K562 (cell line): ENCODE results near the gene CLCNKB. TPM values are rescaled to one million over a fixed set of nuclear protein-coding genes. Genes with fewer than 3 reads are reported as not detected.

Source experiments
- CBX1 ChIP-seq: sonication (generic); IDR thresholded peaks from 2 replicates; pipeline ENCODE4 v1.6.1; 2016; ENCODE audit warnings: antibody characterized with exemption, low read depth, mild to moderate bottlenecking
- CEBPB ChIP-seq: fragments of 450-650 bp; IDR thresholded peaks from 2 replicates; pipeline ENCODE4 v1.6.1; 2016; ENCODE audit warnings: missing genetic modification characterization, missing compliant biosample characterization
- FOSL1 ChIP-seq: fragments of 200-800 bp; sonication (Bioruptor generic); conservative IDR thresholded peaks from 2 replicates; pipeline ENCODE4 v1.6.1; 2016; ENCODE audit warnings: missing genetic modification characterization, missing compliant biosample characterization
- IRF2 ChIP-seq: sonication (generic); formaldehyde crosslinking; IDR thresholded peaks from 2 replicates; pipeline ENCODE4 v1.8.1; 2022; ENCODE audit warnings: mild to moderate bottlenecking, missing genetic modification reagents
- MTF1 ChIP-seq: fragments of 250-450 bp; sonication (Bioruptor Pico); IDR thresholded peaks from 2 replicates; pipeline ENCODE4 v1.9.0; 2021; ENCODE audit warnings: moderate library complexity, mild to moderate bottlenecking, inconsistent platforms, borderline replicate concordance
- NFE2L1 ChIP-seq: fragments of 450-650 bp; IDR thresholded peaks from 2 replicates; pipeline ENCODE4 v1.6.1; 2016; ENCODE audit warnings: missing genetic modification characterization, low read depth, mild to moderate bottlenecking, missing compliant biosample characterization, moderate library complexity, borderline replicate concordance
- SMARCA5 ChIP-seq: fragments of 450-650 bp; IDR thresholded peaks from 2 replicates; pipeline ENCODE4 v1.6.1; 2016
- TAF1 ChIP-seq: IDR thresholded peaks from 2 replicates; pipeline ENCODE4 v1.6.1; 2011; ENCODE audit warnings: mild to moderate bottlenecking, low read length, moderate library complexity; ENCODE audit not compliant: insufficient read depth, control insufficient read depth, severe bottlenecking; ENCODE audit errors: extremely low read depth
- ZC3H11A ChIP-seq: IDR thresholded peaks from 2 replicates; pipeline ENCODE4 v1.6.1; 2012; ENCODE audit warnings: low read depth, low read length, improper control_type of control experiment
- ZNF121 ChIP-seq: sonication (generic); formaldehyde crosslinking; conservative IDR thresholded peaks from 2 replicates; pipeline ENCODE4 v1.8.0; 2022; ENCODE audit warnings: missing genetic modification reagents
- ZNF124 ChIP-seq: sonication (generic); formaldehyde crosslinking; IDR thresholded peaks from 2 replicates; pipeline ENCODE4 v1.8.1; 2022; ENCODE audit warnings: missing genetic modification reagents
- ZNF507 ChIP-seq: conservative IDR thresholded peaks from 2 replicates; pipeline ENCODE4 v1.6.1; 2017; ENCODE audit warnings: missing genetic modification characterization, missing compliant biosample characterization
- polyA plus RNA-seq, 8 experiments: library from polyadenylated mRNA; depleted of rRNA in 4 of 8; stranded (reverse) in 5 of 8; unstranded in 3 of 8; fragments of >200 nt; fragmentation: Nextera tagmentation in 2 of 8; fragmentation: Illumina TruSeq in 1 of 8; extraction: Ambion mirVana in 2 of 8; extraction: Trizol in 1 of 8; gene quantifications; 2 replicates each; pipeline versions ENCODE4 v1.2.1 to v1.2.3, GENCODE V29; 2011 to 2014; ENCODE audit warnings: inconsistent platforms in 1 of 8, missing spikeins in 1 of 8
- total RNA-seq, 7 experiments: library from RNA; depleted of rRNA in 6 of 7; stranded (reverse); fragments of >200 nt in 6 of 7; fragmentation: Illumina TruSeq in 2 of 7; extraction: Trizol in 2 of 7; gene quantifications; 2 replicates each; pipeline versions ENCODE4 v1.2.1 to v1.2.3, GENCODE V29; 2011 to 2021; ENCODE audit warnings: low replicate concordance in 1 of 7
- TF ChIP-seq, protein P1 (sequence below), 2 experiments: IDR thresholded peaks in 1 of 2; conservative IDR thresholded peaks in 1 of 2; 2 replicates each; pipeline ENCODE4 v1.6.1; 2016; ENCODE audit warnings: low read depth in 2 of 2, mild to moderate bottlenecking in 1 of 2, missing compliant biosample characterization in 1 of 2, missing genetic modification characterization in 1 of 2, moderate library complexity in 1 of 2
- TF ChIP-seq, protein P2 (sequence below): sonication (generic); formaldehyde crosslinking; IDR thresholded peaks from 2 replicates; pipeline ENCODE4 v1.8.0; 2023; ENCODE audit warnings: mild to moderate bottlenecking, missing genetic modification reagents
- TF ChIP-seq, protein P3 (sequence below): fragments of 450-650 bp; IDR thresholded peaks from 2 replicates; pipeline ENCODE4 v1.6.1; 2016
- TF ChIP-seq, protein P4 (sequence below): IDR thresholded peaks from 2 replicates; pipeline ENCODE4 v1.6.1; 2011; ENCODE audit warnings: borderline replicate concordance, low read depth, mild to moderate bottlenecking, moderate library complexity, low read length; ENCODE audit not compliant: insufficient read depth, poor library complexity, severe bottlenecking
- TF ChIP-seq, protein P5 (sequence below): sonication (generic); formaldehyde crosslinking; IDR thresholded peaks from 2 replicates; pipeline ENCODE4 v1.8.0; 2022; ENCODE audit warnings: mild to moderate bottlenecking, missing genetic modification reagents
- TF ChIP-seq, protein P6 (sequence below): fragments of 250-450 bp; sonication (Bioruptor Pico); IDR thresholded peaks from 2 replicates; pipeline ENCODE4 v1.5.0; 2022; ENCODE audit warnings: mild to moderate bottlenecking

Gene CLCNKB
- total and polyA plus RNA-seq, 9 of the 15 experiments (the other 6 are each of a cell fraction or from before 2014, with no cell fraction given), result 0.08 to 1.7 (median 0.64) TPM

DNA sequence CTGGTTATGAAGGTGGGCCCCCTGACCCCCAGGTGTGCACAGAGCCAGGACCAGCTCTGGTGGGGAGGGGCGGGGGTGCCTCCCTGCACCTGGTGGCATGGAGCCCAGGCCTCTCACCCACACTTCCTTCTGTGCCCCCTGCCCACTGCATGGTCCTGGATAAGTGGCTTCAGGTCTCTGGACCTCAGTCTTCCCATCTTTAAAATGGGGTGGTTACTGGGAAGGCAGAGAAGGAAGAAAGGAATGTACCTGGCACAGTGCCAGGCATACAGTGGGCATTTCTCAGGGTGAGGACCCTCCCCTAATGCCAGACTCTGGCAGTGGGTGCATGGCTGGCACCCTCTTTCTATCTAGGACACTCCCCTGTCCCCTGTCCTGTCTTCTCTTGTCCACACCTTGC is 14.3 kb upstream of the CLCNKB start (continued):
- TF ChIP-seq ZC3H11A, result no peak
- no peak for TF ChIP-seq ZNF121 (CRISPR knock-in tag)
- no peak for TF ChIP-seq MTF1
- no peak for TF ChIP-seq ZNF507 (tag)
- TF ChIP-seq, protein P1, sequence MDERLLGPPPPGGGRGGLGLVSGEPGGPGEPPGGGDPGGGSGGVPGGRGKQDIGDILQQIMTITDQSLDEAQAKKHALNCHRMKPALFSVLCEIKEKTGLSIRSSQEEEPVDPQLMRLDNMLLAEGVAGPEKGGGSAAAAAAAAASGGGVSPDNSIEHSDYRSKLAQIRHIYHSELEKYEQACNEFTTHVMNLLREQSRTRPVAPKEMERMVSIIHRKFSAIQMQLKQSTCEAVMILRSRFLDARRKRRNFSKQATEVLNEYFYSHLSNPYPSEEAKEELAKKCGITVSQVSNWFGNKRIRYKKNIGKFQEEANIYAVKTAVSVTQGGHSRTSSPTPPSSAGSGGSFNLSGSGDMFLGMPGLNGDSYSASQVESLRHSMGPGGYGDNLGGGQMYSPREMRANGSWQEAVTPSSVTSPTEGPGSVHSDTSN (CRISPR knock-in tag; IDR thresholded peaks at IDR 0.05; ENCODE audit: low read depth), result 0 out of 2 replicates have a peak, but pooled peaks have one; percentile 8
- TF ChIP-seq, protein P1 (tag; conservative IDR thresholded peaks at IDR 0.05; ENCODE audit: low read depth), result no peak
- no peak for TF ChIP-seq CEBPB
- no peak for TF ChIP-seq TAF1
- TF ChIP-seq IRF2, result no peak
- peak; percentile 67; the same call in 1 of the 2 replicates for TF ChIP-seq CBX1
- TF ChIP-seq, protein P2, sequence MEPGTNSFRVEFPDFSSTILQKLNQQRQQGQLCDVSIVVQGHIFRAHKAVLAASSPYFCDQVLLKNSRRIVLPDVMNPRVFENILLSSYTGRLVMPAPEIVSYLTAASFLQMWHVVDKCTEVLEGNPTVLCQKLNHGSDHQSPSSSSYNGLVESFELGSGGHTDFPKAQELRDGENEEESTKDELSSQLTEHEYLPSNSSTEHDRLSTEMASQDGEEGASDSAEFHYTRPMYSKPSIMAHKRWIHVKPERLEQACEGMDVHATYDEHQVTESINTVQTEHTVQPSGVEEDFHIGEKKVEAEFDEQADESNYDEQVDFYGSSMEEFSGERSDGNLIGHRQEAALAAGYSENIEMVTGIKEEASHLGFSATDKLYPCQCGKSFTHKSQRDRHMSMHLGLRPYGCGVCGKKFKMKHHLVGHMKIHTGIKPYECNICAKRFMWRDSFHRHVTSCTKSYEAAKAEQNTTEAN (CRISPR knock-in tag), result no peak
- no peak for TF ChIP-seq ZNF124 (CRISPR knock-in tag)
- TF ChIP-seq, protein P3, sequence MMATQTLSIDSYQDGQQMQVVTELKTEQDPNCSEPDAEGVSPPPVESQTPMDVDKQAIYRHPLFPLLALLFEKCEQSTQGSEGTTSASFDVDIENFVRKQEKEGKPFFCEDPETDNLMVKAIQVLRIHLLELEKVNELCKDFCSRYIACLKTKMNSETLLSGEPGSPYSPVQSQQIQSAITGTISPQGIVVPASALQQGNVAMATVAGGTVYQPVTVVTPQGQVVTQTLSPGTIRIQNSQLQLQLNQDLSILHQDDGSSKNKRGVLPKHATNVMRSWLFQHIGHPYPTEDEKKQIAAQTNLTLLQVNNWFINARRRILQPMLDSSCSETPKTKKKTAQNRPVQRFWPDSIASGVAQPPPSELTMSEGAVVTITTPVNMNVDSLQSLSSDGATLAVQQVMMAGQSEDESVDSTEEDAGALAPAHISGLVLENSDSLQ, result no peak
- no peak for TF ChIP-seq NFE2L1
- peak; percentile 83 for TF ChIP-seq SMARCA5
- TF ChIP-seq, protein P4, sequence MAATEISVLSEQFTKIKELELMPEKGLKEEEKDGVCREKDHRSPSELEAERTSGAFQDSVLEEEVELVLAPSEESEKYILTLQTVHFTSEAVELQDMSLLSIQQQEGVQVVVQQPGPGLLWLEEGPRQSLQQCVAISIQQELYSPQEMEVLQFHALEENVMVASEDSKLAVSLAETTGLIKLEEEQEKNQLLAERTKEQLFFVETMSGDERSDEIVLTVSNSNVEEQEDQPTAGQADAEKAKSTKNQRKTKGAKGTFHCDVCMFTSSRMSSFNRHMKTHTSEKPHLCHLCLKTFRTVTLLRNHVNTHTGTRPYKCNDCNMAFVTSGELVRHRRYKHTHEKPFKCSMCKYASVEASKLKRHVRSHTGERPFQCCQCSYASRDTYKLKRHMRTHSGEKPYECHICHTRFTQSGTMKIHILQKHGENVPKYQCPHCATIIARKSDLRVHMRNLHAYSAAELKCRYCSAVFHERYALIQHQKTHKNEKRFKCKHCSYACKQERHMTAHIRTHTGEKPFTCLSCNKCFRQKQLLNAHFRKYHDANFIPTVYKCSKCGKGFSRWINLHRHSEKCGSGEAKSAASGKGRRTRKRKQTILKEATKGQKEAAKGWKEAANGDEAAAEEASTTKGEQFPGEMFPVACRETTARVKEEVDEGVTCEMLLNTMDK, result no peak
- TF ChIP-seq, protein P5, sequence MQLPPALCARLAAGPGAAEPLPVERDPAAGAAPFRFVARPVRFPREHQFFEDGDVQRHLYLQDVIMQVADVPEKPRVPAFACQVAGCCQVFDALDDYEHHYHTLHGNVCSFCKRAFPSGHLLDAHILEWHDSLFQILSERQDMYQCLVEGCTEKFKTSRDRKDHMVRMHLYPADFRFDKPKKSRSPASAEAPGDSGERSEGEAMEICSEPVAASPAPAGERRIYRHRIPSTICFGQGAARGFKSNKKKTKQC, result no peak
- TF ChIP-seq, protein P6, sequence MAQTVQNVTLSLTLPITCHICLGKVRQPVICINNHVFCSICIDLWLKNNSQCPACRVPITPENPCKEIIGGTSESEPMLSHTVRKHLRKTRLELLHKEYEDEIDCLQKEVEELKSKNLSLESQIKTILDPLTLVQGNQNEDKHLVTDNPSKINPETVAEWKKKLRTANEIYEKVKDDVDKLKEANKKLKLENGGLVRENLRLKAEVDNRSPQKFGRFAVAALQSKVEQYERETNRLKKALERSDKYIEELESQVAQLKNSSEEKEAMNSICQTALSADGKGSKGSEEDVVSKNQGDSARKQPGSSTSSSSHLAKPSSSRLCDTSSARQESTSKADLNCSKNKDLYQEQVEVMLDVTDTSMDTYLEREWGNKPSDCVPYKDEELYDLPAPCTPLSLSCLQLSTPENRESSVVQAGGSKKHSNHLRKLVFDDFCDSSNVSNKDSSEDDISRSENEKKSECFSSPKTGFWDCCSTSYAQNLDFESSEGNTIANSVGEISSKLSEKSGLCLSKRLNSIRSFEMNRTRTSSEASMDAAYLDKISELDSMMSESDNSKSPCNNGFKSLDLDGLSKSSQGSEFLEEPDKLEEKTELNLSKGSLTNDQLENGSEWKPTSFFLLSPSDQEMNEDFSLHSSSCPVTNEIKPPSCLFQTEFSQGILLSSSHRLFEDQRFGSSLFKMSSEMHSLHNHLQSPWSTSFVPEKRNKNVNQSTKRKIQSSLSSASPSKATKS (CRISPR knock-in tag), result no peak
- no peak for TF ChIP-seq FOSL1 (tag)
